HPDE6-E6E7 (cell line): Measurements from ENCODE around the gene DLGAP1.
"Not testable (repeated sequence)": the region's sequence is repeated elsewhere in the genome, so short reads cannot be mapped to it uniquely, and the experiment has no call there.

Experiments
- DNase-seq: peaks from one replicate; pipeline ENCODE4 v3.0.0; 2011; ENCODE audit warnings: missing footprints; ENCODE audit errors: extremely low spot score

The DLGAP1 gene

GRCh38 chr18:3604498-3605408 is 850.4 kb downstream of the DLGAP1 start:
- DNase-seq: no peak

GRCh38 chr18:3604235-3604497 is 850.9 kb downstream of the DLGAP1 start:
- DNase-seq: no peak

- peak; percentile 69 for DNase-seq
Measured at GRCh38 chr18:3603421-3604234, 851.5 kb downstream of the DLGAP1 start.

- DNase-seq: not testable (repeated sequence)
Measured at GRCh38 chr18:3601106-3601755, 853.9 kb downstream of the DLGAP1 start.

- DNase-seq: no peak
Measured at GRCh38 chr18:3599861-3600260, 855.2 kb downstream of the DLGAP1 start.

- no peak for DNase-seq
Measured at GRCh38 chr18:3599195-3599594, 855.9 kb downstream of the DLGAP1 start.

- DNase-seq: no peak
Measured at GRCh38 chr18:3598581-3598980, 856.5 kb downstream of the DLGAP1 start.

GRCh38 chr18:3597409-3598357 is 857.4 kb downstream of the DLGAP1 start:
- no peak for DNase-seq

GRCh38 chr18:3596637-3597384 is 858.3 kb downstream of the DLGAP1 start:
- DNase-seq: no peak

GRCh38 chr18:3596324-3596636 is 858.8 kb downstream of the DLGAP1 start:
- no peak for DNase-seq

GRCh38 chr18:3595369-3596273 is 859.5 kb downstream of the DLGAP1 start:
- DNase-seq: peak; percentile 69

GRCh38 chr18:3594760-3595368 is 860.2 kb downstream of the DLGAP1 start:
- DNase-seq: no peak

- DNase-seq: peak; percentile 78
Measured at GRCh38 chr18:3593904-3594759, 861.0 kb downstream of the DLGAP1 start.

- DNase-seq: no peak
Measured at GRCh38 chr18:3593381-3593903, 861.7 kb downstream of the DLGAP1 start.

GRCh38 chr18:3592864-3593263 is 862.2 kb downstream of the DLGAP1 start:
- no peak for DNase-seq

- DNase-seq: no peak
Measured at GRCh38 chr18:3590096-3590630, 864.9 kb downstream of the DLGAP1 start.

- peak; percentile 78 for DNase-seq
Measured at GRCh38 chr18:3585656-3586509, 869.2 kb downstream of the DLGAP1 start.
